ENCODE measurements around the gene CEP20.

The CEP20 gene

GRCh38 chr16:15827709-15828343, 60.6 kb downstream of the CEP20 start:
- Histone ChIP-seq H3K36me3 (ENCODE audit: insufficient read depth, low read length) (no peaks in the 10 kb centered on the region), H3K9ac (ENCODE audit: insufficient read length) (no peak overlapping the region), H3K27ac (no peak overlapping the region), H3K9me3 (ENCODE audit: low read depth, low read length) (no peaks in the 10 kb centered on the region), H3K4me3 (no peak overlapping the region)
- DNase-seq (ENCODE audit: low read depth, low spot score): no peak
- no peak for TF ChIP-seq FOXP2 (optimal IDR thresholded peaks at IDR 0.05; ENCODE audit: control extremely low read depth, extremely low read length, insufficient read depth)
- no peak for TF ChIP-seq POLR2AphosphoS5 (IDR thresholded peaks at IDR 0.05; ENCODE audit: borderline replicate concordance, low read depth, low read length)

GRCh38 chr16:15827299-15827698, 61.1 kb downstream of the CEP20 start:
- Histone ChIP-seq H3K9me3 (ENCODE audit: low read depth, low read length) (no peaks in the 10 kb centered on the region), H3K4me3 (no peak overlapping the region), H3K27ac (no peak overlapping the region), H3K9ac (ENCODE audit: insufficient read length) (no peak overlapping the region), H3K36me3 (ENCODE audit: insufficient read depth, low read length) (no peaks in the 10 kb centered on the region)
- TF ChIP-seq POLR2AphosphoS5 (IDR thresholded peaks at IDR 0.05; ENCODE audit: borderline replicate concordance, low read depth, low read length): no peak
- no peak for TF ChIP-seq EZH2 (IDR thresholded peaks at IDR 0.05)
- TF ChIP-seq FOXP2 (optimal IDR thresholded peaks at IDR 0.05; ENCODE audit: control extremely low read depth, extremely low read length, insufficient read depth): no peak
- no peak for DNase-seq (ENCODE audit: low read depth, low spot score)

- H3K9ac ChIP-seq (ENCODE audit: insufficient read length): no peak overlapping the region
Measured at GRCh38 chr16:15825750-15826305, 62.6 kb downstream of the CEP20 start.

GRCh38 chr16:15822957-15823356, 65.4 kb downstream of the CEP20 start:
- DNase-seq (ENCODE audit: low read depth, low spot score): no peak
- no peak overlapping the region for H3K27ac ChIP-seq
- no peak overlapping the region for H3K9ac ChIP-seq (ENCODE audit: insufficient read length)
- H3K4me3 ChIP-seq: no peak overlapping the region
- TF ChIP-seq FOXP2 (optimal IDR thresholded peaks at IDR 0.05; ENCODE audit: control extremely low read depth, extremely low read length, insufficient read depth): no peak
- TF ChIP-seq POLR2AphosphoS5 (IDR thresholded peaks at IDR 0.05; ENCODE audit: borderline replicate concordance, low read depth, low read length): no peak
- TF ChIP-seq EZH2 (IDR thresholded peaks at IDR 0.05): no peak
- H3K9me3 ChIP-seq (ENCODE audit: low read depth, low read length): no peaks in the 10 kb centered on the region
- no peaks in the 10 kb centered on the region for H3K36me3 ChIP-seq (ENCODE audit: insufficient read depth, low read length)

More at GRCh38 chr16:15825750-15826305, 62.6 kb downstream of the CEP20 start:
- H3K36me3 ChIP-seq (ENCODE audit: insufficient read depth, low read length): no peaks in the 10 kb centered on the region
- TF ChIP-seq POLR2AphosphoS5 (IDR thresholded peaks at IDR 0.05; ENCODE audit: borderline replicate concordance, low read depth, low read length) (no peak), FOXP2 (optimal IDR thresholded peaks at IDR 0.05; ENCODE audit: control extremely low read depth, extremely low read length, insufficient read depth) (no peak), EZH2 (IDR thresholded peaks at IDR 0.05) (no peak)
- no peaks in the 10 kb centered on the region for H3K9me3 ChIP-seq (ENCODE audit: low read depth, low read length)
- H3K4me3 ChIP-seq: no peak overlapping the region
- DNase-seq (ENCODE audit: low read depth, low spot score): no peak
- no peak overlapping the region for H3K27ac ChIP-seq

GRCh38 chr16:15820837-15821236, 67.6 kb downstream of the CEP20 start:
- Histone ChIP-seq H3K4me3 (no peak overlapping the region), H3K9me3 (ENCODE audit: low read depth, low read length) (no peaks in the 10 kb centered on the region), H3K36me3 (ENCODE audit: insufficient read depth, low read length) (no peaks in the 10 kb centered on the region), H3K9ac (ENCODE audit: insufficient read length) (no peak overlapping the region), H3K27ac (no peak overlapping the region)
- TF ChIP-seq POLR2AphosphoS5 (IDR thresholded peaks at IDR 0.05; ENCODE audit: borderline replicate concordance, low read depth, low read length) (no peak), EZH2 (IDR thresholded peaks at IDR 0.05) (no peak), FOXP2 (optimal IDR thresholded peaks at IDR 0.05; ENCODE audit: control extremely low read depth, extremely low read length, insufficient read depth) (no peak)
- DNase-seq (ENCODE audit: low read depth, low spot score): no peak

- Histone ChIP-seq H3K4me3 (no peak overlapping the region), H3K9ac (ENCODE audit: insufficient read length) (no peak overlapping the region), H3K27ac (no peak overlapping the region), H3K36me3 (ENCODE audit: insufficient read depth, low read length) (no peaks in the 10 kb centered on the region), H3K9me3 (ENCODE audit: low read depth, low read length) (no peaks in the 10 kb centered on the region)
- TF ChIP-seq EZH2 (IDR thresholded peaks at IDR 0.05): no peak
- no peak for TF ChIP-seq POLR2AphosphoS5 (IDR thresholded peaks at IDR 0.05; ENCODE audit: borderline replicate concordance, low read depth, low read length)
- no peak for TF ChIP-seq FOXP2 (optimal IDR thresholded peaks at IDR 0.05; ENCODE audit: control extremely low read depth, extremely low read length, insufficient read depth)
- DNase-seq (ENCODE audit: low read depth, low spot score): no peak
Measured at GRCh38 chr16:15819046-15819445, 69.4 kb downstream of the CEP20 start.

GRCh38 chr16:15817446-15817845, 71.0 kb downstream of the CEP20 start:
- H3K9ac ChIP-seq (ENCODE audit: insufficient read length): no peak overlapping the region
- H3K27ac ChIP-seq: no peak overlapping the region
- H3K9me3 ChIP-seq (ENCODE audit: low read depth, low read length): no peaks in the 10 kb centered on the region
- no peak for DNase-seq (ENCODE audit: low read depth, low spot score)
- no peak for TF ChIP-seq EZH2 (IDR thresholded peaks at IDR 0.05)
- TF ChIP-seq POLR2AphosphoS5 (IDR thresholded peaks at IDR 0.05; ENCODE audit: borderline replicate concordance, low read depth, low read length): no peak
- TF ChIP-seq FOXP2 (optimal IDR thresholded peaks at IDR 0.05; ENCODE audit: control extremely low read depth, extremely low read length, insufficient read depth): no peak
- no peaks in the 10 kb centered on the region for H3K36me3 ChIP-seq (ENCODE audit: insufficient read depth, low read length)
- no peak overlapping the region for H3K4me3 ChIP-seq

GRCh38 chr16:15816228-15816627, 72.2 kb downstream of the CEP20 start:
- no peaks in the 10 kb centered on the region for H3K9me3 ChIP-seq (ENCODE audit: low read depth, low read length)
- H3K4me3 ChIP-seq: no peak overlapping the region
- no peaks in the 10 kb centered on the region for H3K36me3 ChIP-seq (ENCODE audit: insufficient read depth, low read length)
- TF ChIP-seq EZH2 (IDR thresholded peaks at IDR 0.05): no peak
- TF ChIP-seq FOXP2 (optimal IDR thresholded peaks at IDR 0.05; ENCODE audit: control extremely low read depth, extremely low read length, insufficient read depth): no peak
- no peak for TF ChIP-seq POLR2AphosphoS5 (IDR thresholded peaks at IDR 0.05; ENCODE audit: borderline replicate concordance, low read depth, low read length)
- H3K27ac ChIP-seq: no peak overlapping the region
- DNase-seq (ENCODE audit: low read depth, low spot score): no peak
- H3K9ac ChIP-seq (ENCODE audit: insufficient read length): no peak overlapping the region
